Erythroblast (primary cell): Measurements from ENCODE around the gene NPTXR.

Experiments
- DNase-seq, 2 experiments: peaks; one replicate each; lab custom pipeline; 2025; lab: John Stamatoyannopoulos, UW
- GATA1 ChIP-seq: IDR thresholded peaks from 2 replicates; pipeline ENCODE4 v1.6.1; 2011; ENCODE audit warnings: low read depth, mild to moderate bottlenecking, control low read depth, low read length, moderate library complexity
- POLR2A ChIP-seq: IDR thresholded peaks from 2 replicates; pipeline ENCODE4 v1.6.1; 2011; ENCODE audit warnings: mild to moderate bottlenecking, low read length

NPTXR gene

DNA sequence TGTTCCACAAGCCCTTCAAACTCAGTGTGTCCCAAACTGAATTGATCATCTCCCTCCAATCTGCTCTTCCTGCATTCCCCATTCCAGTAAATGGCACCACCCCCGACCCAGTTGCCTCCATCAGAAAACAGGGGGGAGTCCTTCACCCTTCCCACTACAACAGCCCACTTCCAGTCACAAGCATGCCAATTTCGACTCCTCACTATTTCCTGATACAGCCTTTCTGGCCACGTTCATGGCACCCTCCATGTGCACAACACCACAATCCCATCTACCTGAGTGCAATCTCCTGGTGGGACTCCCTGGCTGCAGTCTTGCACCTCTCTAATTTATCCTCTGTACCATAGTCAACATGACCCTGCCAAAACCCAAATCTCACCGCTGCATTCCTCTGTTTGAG lies 48.3 kb downstream of the NPTXR start:
- no peak for DNase-seq
- TF ChIP-seq GATA1 (no peak), POLR2A (no peak)

GRCh38 chr22:38793721-38794466 lies 49.9 kb downstream of the NPTXR start, which contains the start of gene DNAL4:
TSS of gene DNAL4 (minus strand) at chr22:38794143. CDS start at chr22:38782731, 11,412 bp downstream.
- TF ChIP-seq GATA1 (no peak), POLR2A (peak; percentile 59)
- peak; percentile 97 to 98 for DNase-seq

GRCh38 chr22:38793317-38793716 lies 50.5 kb downstream of the NPTXR start:
- DNase-seq, result no peak
- no peak for TF ChIP-seq POLR2A
- no peak for TF ChIP-seq GATA1

DNA sequence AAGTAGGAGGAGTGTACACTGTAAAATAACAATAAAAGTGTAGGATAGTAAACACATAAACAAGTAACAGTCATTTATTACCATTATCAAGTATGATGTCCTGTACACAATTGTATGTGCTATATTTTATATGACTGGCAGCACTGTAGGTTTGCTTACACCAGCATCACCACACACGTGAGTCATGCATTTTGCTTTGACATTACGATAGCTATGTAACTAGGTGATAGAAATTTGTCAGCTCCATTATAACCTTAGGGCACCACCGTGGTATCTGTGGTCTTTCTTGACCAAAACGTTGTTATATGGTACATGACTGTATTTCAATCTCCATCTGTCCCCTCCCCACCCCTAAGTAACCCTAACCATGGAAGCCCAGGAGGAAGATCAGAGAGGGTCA lies 51.0 kb downstream of the NPTXR start:
- DNase-seq, result peak in 1 of 2 experiments; percentile 27
- no peak for TF ChIP-seq POLR2A
- TF ChIP-seq GATA1, result no peak

DNA sequence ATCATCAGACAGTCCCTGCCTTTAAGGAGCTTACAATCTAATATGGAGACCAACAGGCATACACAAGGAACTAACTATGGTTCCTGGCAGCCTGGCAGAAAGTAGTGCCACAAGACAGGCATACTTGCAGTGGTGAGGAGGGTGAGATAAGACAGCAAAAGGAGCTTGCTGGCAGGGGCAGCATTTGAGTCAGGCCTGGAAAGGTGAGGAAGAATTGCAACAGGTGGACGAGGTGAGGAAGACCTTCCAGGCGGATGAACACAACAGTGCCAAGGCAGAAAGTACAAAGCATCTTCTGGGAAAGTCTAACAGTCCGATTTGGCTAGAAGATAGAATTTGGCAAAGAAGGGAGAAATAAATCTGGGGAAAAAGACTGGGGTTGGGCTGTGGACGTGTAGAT lies 54.2 kb downstream of the NPTXR start:
- DNase-seq, result no peak
- TF ChIP-seq GATA1, result no peak
- no peak for TF ChIP-seq POLR2A

DNA sequence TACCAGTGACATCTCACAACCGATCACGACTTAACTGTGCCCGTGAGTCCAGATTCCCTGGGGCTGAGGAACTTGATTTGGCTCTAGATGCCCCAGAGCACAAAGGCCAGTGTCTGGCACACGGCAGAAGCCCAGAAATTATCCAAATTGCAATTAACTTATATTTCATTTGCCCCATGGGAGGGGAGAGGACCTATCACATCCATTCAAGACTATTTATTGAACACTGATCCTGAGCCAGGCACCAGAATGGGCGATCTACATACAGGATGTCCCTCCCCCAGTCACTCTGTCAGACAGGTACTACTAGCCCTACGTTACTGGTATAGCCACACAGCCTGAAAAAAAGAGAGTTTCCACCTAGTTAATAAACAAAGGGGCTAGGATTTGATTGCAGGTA lies 55.0 kb downstream of the NPTXR start:
- TF ChIP-seq GATA1 (no peak), POLR2A (no peak)
- DNase-seq, result no peak

- TF ChIP-seq GATA1 (no peak), POLR2A (no peak)
- DNase-seq, result no peak
Observed at GRCh38 chr22:38788021-38788816, 55.6 kb downstream of the NPTXR start.

GRCh38 chr22:38786631-38787030 lies 57.2 kb downstream of the NPTXR start:
- TF ChIP-seq POLR2A, result no peak
- no peak for TF ChIP-seq GATA1

DNA sequence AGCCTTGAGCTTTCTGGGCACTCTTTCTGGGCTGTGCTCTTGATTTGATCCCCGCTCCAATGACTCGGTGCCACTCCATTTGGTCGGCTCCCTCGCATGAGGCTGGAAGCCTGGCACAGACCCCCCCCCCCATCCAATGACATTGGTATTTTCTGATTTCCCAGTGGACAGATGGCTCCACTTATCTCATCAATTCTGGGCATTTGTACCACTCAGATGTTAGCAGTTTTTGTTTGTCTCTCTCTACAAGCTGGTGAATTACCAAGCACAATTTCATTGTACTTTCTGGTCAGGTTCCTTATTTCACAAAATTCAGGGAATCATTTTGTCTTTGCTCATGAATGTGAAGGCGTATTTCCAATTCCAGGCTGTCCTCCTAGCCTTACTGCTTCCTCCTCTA lies 59.0 kb downstream of the NPTXR start:
- no peak for DNase-seq
- no peak for TF ChIP-seq POLR2A
- TF ChIP-seq GATA1, result no peak

More at GRCh38 chr22:38786631-38787030, 57.2 kb downstream of the NPTXR start:
- no peak for DNase-seq

DNA sequence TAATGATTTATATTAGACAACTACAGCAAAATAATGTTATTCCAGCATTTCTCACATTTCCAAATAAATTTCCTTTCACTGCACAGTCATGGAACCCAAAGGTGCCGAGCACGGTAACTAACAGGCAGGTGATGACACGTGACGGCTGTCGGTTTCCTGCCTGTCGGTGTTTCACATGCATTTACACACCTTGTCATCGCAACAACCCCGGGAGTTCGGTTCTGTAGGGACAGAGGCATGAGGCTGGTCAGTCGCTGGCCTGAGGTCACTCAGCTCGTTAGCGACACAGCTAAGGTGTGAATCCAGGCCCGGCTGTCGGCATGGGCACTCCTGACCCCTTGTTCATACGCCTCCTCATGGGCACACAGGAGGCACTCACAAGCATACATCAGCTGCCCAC lies 59.8 kb downstream of the NPTXR start:
- no peak for DNase-seq
- TF ChIP-seq GATA1 (no peak), POLR2A (no peak)

- DNase-seq, result no peak
- TF ChIP-seq POLR2A (no peak), GATA1 (no peak)
Observed at GRCh38 chr22:38783095-38783615, 60.7 kb downstream of the NPTXR start.

- no peak for DNase-seq
- TF ChIP-seq POLR2A, result no peak
- no peak for TF ChIP-seq GATA1
Observed at GRCh38 chr22:38782402-38783094, 61.3 kb downstream of the NPTXR start.

GRCh38 chr22:38781033-38781432 lies 62.8 kb downstream of the NPTXR start:
- DNase-seq, result no peak
- TF ChIP-seq POLR2A (no peak), GATA1 (no peak)
